Stomach (tissue), 9 donors: ENCODE data around the gene IQSEC1. TPM values are rescaled to one million over a fixed set of nuclear protein-coding genes. Genes with fewer than 3 reads are reported as not detected.

Source experiments
- DNase-seq, 2 donors: peaks; one replicate each; pipeline versions ENCODE4 v3.0.0 to v3.0.0-alpha.2; 2013 to 2019
- H3K27ac ChIP-seq, 5 donors: fragments of 200-600 bp in 4 of 5; sonication (generic) in 4 of 5; one replicate each; pipeline ENCODE4 v1.5.1; 2013 to 2019; ENCODE audit warnings: mild to moderate bottlenecking in 1 of 5, moderate library complexity in 1 of 5
- H3K27me3 ChIP-seq, 3 donors: fragments of 200-600 bp; sonication (generic); one replicate each; pipeline ENCODE4 v1.5.1; 2017 to 2019; ENCODE audit warnings: mixed run types in 1 of 3
- H3K36me3 ChIP-seq, 4 donors: fragments of 200-600 bp; sonication (generic); 1 replicate in 3 of 4; 2 replicates in 1 of 4; pipeline ENCODE4 v1.5.1; 2016 to 2019
- H3K4me1 ChIP-seq, 4 donors: fragments of 200-600 bp; sonication (generic); one replicate each; pipeline ENCODE4 v1.5.1; 2016 to 2019
- H3K4me3 ChIP-seq, 4 donors: fragments of 200-600 bp; sonication (generic) in 3 of 4; one replicate each; pipeline ENCODE4 v1.5.1; 2016 to 2019; ENCODE audit warnings: mild to moderate bottlenecking in 1 of 4
- H3K9me3 ChIP-seq, 4 donors: fragments of 200-600 bp; sonication (generic); one replicate each; pipeline ENCODE4 v1.5.1; 2016 to 2019
- CTCF ChIP-seq, 7 experiments: fragments of 450-650 bp in 4 of 7; fragments of 200-600 bp in 3 of 7; sonication (generic) in 3 of 7; IDR thresholded peaks; one replicate each; pipeline ENCODE4 v1.5.1; 2016 to 2019; ENCODE audit warnings: antibody characterized with exemption in 7 of 7, control low read depth in 2 of 7, mild to moderate bottlenecking in 1 of 7
- EP300 ChIP-seq: sonication (generic); formaldehyde crosslinking; IDR thresholded peaks from one replicate; pipeline ENCODE4 v1.6.1; 2017; ENCODE audit warnings: antibody characterized with exemption
- POLR2A ChIP-seq, 4 donors: fragments of 450-650 bp; IDR thresholded peaks; one replicate each; pipeline ENCODE4 v1.6.1; 2016; ENCODE audit warnings: antibody characterized with exemption in 4 of 4, control low read depth in 2 of 4, mild to moderate bottlenecking in 1 of 4, moderate library complexity in 1 of 4
- POLR2AphosphoS5 ChIP-seq, 3 donors: sonication (generic); formaldehyde crosslinking; IDR thresholded peaks; one replicate each; pipeline ENCODE4 v1.6.1; 2016; ENCODE audit warnings: antibody characterized with exemption in 3 of 3
- WGBS, 5 donors: extraction: QIAGEN DNeasy Blood & Tissue Kit in 3 of 5; methylation state at CpG; one replicate each; pipeline versions ENCODE4 v1.1.5 to v1.1.7; 2013 to 2018; 5-methylcytosine and 5-hydroxymethylcytosine counted together
- intact Hi-C: fragments of 100-400 bp; cut with DNase I; formaldehyde crosslinking; loops from one replicate; pipeline ENCODE4 v1.15.1; 2023; ENCODE audit warnings: low total_unique reads
- polyA plus RNA-seq, 3 donors: library from polyadenylated mRNA; stranded (reverse); fragments of 200-250 nt; gene quantifications; one replicate each; pipeline ENCODE4 v1.2.3, GENCODE V29; 2013
- total RNA-seq, 5 donors: library from RNA; depleted of rRNA; stranded (reverse); fragments of >200 nt; gene quantifications; one replicate each; pipeline versions ENCODE4 v1.1.0 to v1.2.3, GENCODE V29; 2014 to 2016
- donor health status: healthy with polysubstance abuse.
- donor health status: Bipolar disorder and iron deficiency.
- donor health status: healthy.

Gene IQSEC1
- total and polyA plus RNA-seq, 8 donors: 6.7 to 46.9 (median 20.8) TPM

- intact Hi-C loops: no loop called here
- no peaks in the 10 kb centered on the region for H3K9me3 ChIP-seq
- H3K36me3 ChIP-seq: peaks cover 0 to 4% (median 1%) of the 10 kb centered on the region in 4 donors
- peak overlapping the region in 1 of 5 donors; percentile 28 for H3K27ac ChIP-seq
- peaks cover 39 to 91% (median 76%) of the 10 kb centered on the region in 4 donors for H3K4me1 ChIP-seq
- no peak for TF ChIP-seq EP300
- H3K27me3 ChIP-seq: no peaks in the 10 kb centered on the region
- WGBS, 5 donors: 59 to 66% (median 61%) methylated on average over 7 of the region's 7 CpGs
- DNase-seq: peak; percentile 67 to 82
- H3K4me3 ChIP-seq: no peak overlapping the region
Measured at GRCh38 chr3:12947504-12948369, 125.5 kb downstream of the IQSEC1 start.

DNA sequence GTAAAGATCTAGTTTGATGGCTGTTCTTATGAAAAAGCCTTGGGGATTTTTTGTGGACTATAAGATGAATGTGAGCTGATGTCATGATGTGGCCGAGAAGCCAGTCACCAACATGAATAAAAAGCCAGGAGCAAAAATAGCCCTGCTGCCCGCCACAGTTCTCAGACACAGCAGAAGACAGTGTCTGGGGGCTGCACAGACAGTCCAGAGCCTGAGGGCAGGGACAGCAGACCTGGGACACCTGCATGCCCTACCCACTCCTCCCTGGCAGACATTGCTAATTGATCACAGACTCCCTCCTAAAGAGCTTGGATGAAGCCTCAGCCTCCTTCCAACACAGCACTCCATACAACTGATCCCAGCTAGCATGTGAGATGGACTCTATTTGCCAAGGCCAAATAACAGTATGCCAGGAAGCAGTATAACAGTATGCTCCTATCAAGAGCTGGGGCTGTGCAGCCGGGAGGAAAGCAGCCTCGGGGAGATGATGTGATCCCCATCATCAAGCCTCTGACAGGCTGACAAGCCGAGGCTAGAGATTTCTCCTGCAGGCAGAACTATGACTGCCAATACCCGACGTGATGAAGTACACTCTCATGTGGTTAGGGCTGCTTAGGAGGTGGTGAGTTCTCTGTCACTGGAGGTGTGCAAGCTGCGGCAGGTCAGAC lies 126.4 kb downstream of the IQSEC1 start:
- WGBS, 5 donors: 66 to 80% (median 79%) methylated on average over 7 to 8 of the region's 8 CpGs

GRCh38 chr3:12946251-12946648 lies 127.0 kb downstream of the IQSEC1 start:
- Histone ChIP-seq H3K27me3 (no peaks in the 10 kb centered on the region), H3K4me3 (no peak overlapping the region), H3K27ac (peak overlapping the region in 1 of 5 donors; percentile 28), H3K36me3 (peaks cover 4 to 14% (median 8%) of the 10 kb centered on the region in 4 donors), H3K4me1 (peaks cover 39 to 79% (median 65%) of the 10 kb centered on the region in 4 donors), H3K9me3 (no peaks in the 10 kb centered on the region)
- DNase-seq: no peak
- intact Hi-C loops: no loop called here
- no peak for TF ChIP-seq EP300
- TF ChIP-seq POLR2A (IDR thresholded peaks at IDR 0.05): no peak
- TF ChIP-seq CTCF (IDR thresholded peaks at IDR 0.05): no peak
- 74 to 82% (median 80%) methylated on average over 6 of the region's 6 CpGs for WGBS, 5 donors

More for the DNA sequence above, 126.4 kb downstream of the IQSEC1 start:
- H3K36me3 ChIP-seq: peaks cover 0 to 9% (median 3%) of the 10 kb centered on the region in 4 donors
- peaks cover 39 to 83% (median 68%) of the 10 kb centered on the region in 4 donors for H3K4me1 ChIP-seq
- no peaks in the 10 kb centered on the region for H3K9me3 ChIP-seq
- H3K27ac ChIP-seq: peak overlapping the region in 2 of 5 donors; percentile 2 to 28
- no peaks in the 10 kb centered on the region for H3K27me3 ChIP-seq
- H3K4me3 ChIP-seq: no peak overlapping the region
- intact Hi-C loops: no loop called here
- DNase-seq: no peak
- no peak for TF ChIP-seq POLR2AphosphoS5 (IDR thresholded peaks at IDR 0.05)
- no peak for TF ChIP-seq EP300
- TF ChIP-seq POLR2A (IDR thresholded peaks at IDR 0.05): no peak
- no peak for TF ChIP-seq CTCF (IDR thresholded peaks at IDR 0.05)

- Histone ChIP-seq H3K27me3 (no peaks in the 10 kb centered on the region), H3K9me3 (no peaks in the 10 kb centered on the region), H3K27ac (peak overlapping the region in 1 of 5 donors; percentile 15), H3K4me3 (no peak overlapping the region), H3K4me1 (peaks cover 38 to 80% (median 66%) of the 10 kb centered on the region in 4 donors), H3K36me3 (peaks cover 13 to 28% (median 22%) of the 10 kb centered on the region in 4 donors)
- DNase-seq: no peak
- TF ChIP-seq POLR2AphosphoS5 (IDR thresholded peaks at IDR 0.05) (no peak), POLR2A (IDR thresholded peaks at IDR 0.05) (no peak), CTCF (IDR thresholded peaks at IDR 0.05) (no peak), EP300 (no peak)
- intact Hi-C loops: no loop called here
- WGBS, 5 donors: 47 to 73% (median 67%) methylated on average over 5 to 6 of the region's 6 CpGs
Measured at GRCh38 chr3:12944849-12945248, 128.4 kb downstream of the IQSEC1 start.
